Coronary artery (tissue), 2 donors: ENCODE data around the gene ZNF337.
"Not testable (repeated sequence)": the region's sequence is repeated elsewhere in the genome, so short reads cannot be mapped to it uniquely, and the experiment has no call there.

ENCODE experiments used
- DNase-seq: peaks from one replicate; pipeline ENCODE4 v3.0.0-alpha.2; 2017; ENCODE audit warnings: low spot score
- H3K27ac ChIP-seq, 2 donors: fragments of 200-600 bp; sonication (generic); one replicate each; pipeline ENCODE4 v1.5.1; 2016 to 2019
- H3K4me3 ChIP-seq: fragments of 200-600 bp; sonication (generic); 2 replicates; pipeline ENCODE4 v1.5.1; 2016; ENCODE audit warnings: mild to moderate bottlenecking, moderate library complexity
- CTCF ChIP-seq: fragments of 200-600 bp; sonication (generic); IDR thresholded peaks from one replicate; pipeline ENCODE4 v1.5.1; 2019; ENCODE audit warnings: antibody characterized with exemption

ZNF337 gene

GRCh38 chr20:25733903-25734302, 37.2 kb upstream of the ZNF337 start:
- TF ChIP-seq CTCF, result no peak
- no peak for DNase-seq
- no peak overlapping the region for H3K4me3 ChIP-seq
- H3K27ac ChIP-seq, result no peak overlapping the region

DNA sequence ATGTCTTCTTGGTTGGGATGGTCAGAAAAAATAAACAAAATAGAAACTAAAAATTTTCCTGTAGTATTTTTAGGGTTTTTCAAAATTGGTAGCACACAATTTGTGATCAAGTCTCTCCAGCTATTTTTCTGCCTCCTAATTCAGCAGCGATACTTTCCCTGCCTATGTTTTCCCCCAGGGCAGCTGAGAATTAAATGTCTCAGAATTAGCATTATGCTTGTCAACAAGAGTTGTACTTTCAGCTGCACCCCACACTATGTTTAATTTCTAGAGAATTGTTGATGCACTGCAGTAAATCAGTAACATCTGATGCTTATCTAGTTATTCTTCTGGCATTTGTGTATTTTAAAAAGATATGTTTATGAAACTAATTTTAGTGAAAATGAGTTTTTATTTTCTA, 34.2 kb upstream of the ZNF337 start:
- H3K27ac ChIP-seq, result no peak overlapping the region
- no peak for DNase-seq
- TF ChIP-seq CTCF, result no peak
- no peak overlapping the region for H3K4me3 ChIP-seq

GRCh38 chr20:25726357-25726756, 29.7 kb upstream of the ZNF337 start:
- TF ChIP-seq CTCF, result no peak
- no peak for DNase-seq
- no peak overlapping the region for H3K27ac ChIP-seq
- H3K4me3 ChIP-seq, result no peak overlapping the region

GRCh38 chr20:25725639-25726038, 29.0 kb upstream of the ZNF337 start:
- DNase-seq, result no peak
- no peak for TF ChIP-seq CTCF
- H3K27ac ChIP-seq, result no peak overlapping the region
- no peak overlapping the region for H3K4me3 ChIP-seq

GRCh38 chr20:25723975-25724374, 27.3 kb upstream of the ZNF337 start:
- no peak for TF ChIP-seq CTCF
- Histone ChIP-seq H3K4me3 (no peak overlapping the region), H3K27ac (no peak overlapping the region)
- no peak for DNase-seq

- no peak for DNase-seq
- Histone ChIP-seq H3K4me3 (no peak overlapping the region), H3K27ac (no peak overlapping the region)
- TF ChIP-seq CTCF, result no peak
Measured at GRCh38 chr20:25720285-25720684, 23.6 kb upstream of the ZNF337 start.

- not testable (repeated sequence) for H3K27ac ChIP-seq, H3K4me3 ChIP-seq, DNase-seq
Measured at GRCh38 chr20:25718896-25719809, 22.5 kb upstream of the ZNF337 start.
